ENCODE data around the gene LGI4.

Gene LGI4

GRCh38 chr19:35134601-35135242 is at the start of gene LGI4:
TSS of gene LGI4 (minus strand) at chr19:35135059. CDS start at chr19:35134680, 379 bp downstream.
- DNase-seq (ENCODE audit: low read depth): no peak

GRCh38 chr19:35184267-35184666 is 49.4 kb upstream of the LGI4 start:
- DNase-seq (ENCODE audit: low read depth): no peak

- no peak for DNase-seq (ENCODE audit: low read depth)
These were observed 46.5 kb upstream of the LGI4 start for GRCh38 chr19:35181387-35181786.

GRCh38 chr19:35179830-35180229 is 45.0 kb upstream of the LGI4 start:
- no peak for DNase-seq (ENCODE audit: low read depth)

GRCh38 chr19:35178701-35179100 is 43.8 kb upstream of the LGI4 start:
- DNase-seq (ENCODE audit: low read depth): no peak

- DNase-seq (ENCODE audit: low read depth): no peak
These were observed 42.8 kb upstream of the LGI4 start for GRCh38 chr19:35177377-35178274.

- no peak for DNase-seq (ENCODE audit: low read depth)
These were observed 41.3 kb upstream of the LGI4 start for GRCh38 chr19:35176181-35176570.

GRCh38 chr19:35174226-35174625 is 39.4 kb upstream of the LGI4 start:
- no peak for DNase-seq (ENCODE audit: low read depth)

GRCh38 chr19:35171730-35172129 is 36.9 kb upstream of the LGI4 start:
- no peak for DNase-seq (ENCODE audit: low read depth)

- no peak for DNase-seq (ENCODE audit: low read depth)
These were observed 35.7 kb upstream of the LGI4 start for GRCh38 chr19:35170359-35171061.

GRCh38 chr19:35169221-35169995 is 34.5 kb upstream of the LGI4 start:
- DNase-seq (ENCODE audit: low read depth): no peak

- DNase-seq (ENCODE audit: low read depth): no peak
These were observed 33.3 kb upstream of the LGI4 start for GRCh38 chr19:35168196-35168595.

- DNase-seq (ENCODE audit: low read depth): no peak
These were observed 32.6 kb upstream of the LGI4 start for GRCh38 chr19:35167251-35168119.

GRCh38 chr19:35166100-35167063 is 31.5 kb upstream of the LGI4 start:
- no peak for DNase-seq (ENCODE audit: low read depth)

GRCh38 chr19:35165200-35166058 is 30.6 kb upstream of the LGI4 start:
- DNase-seq (ENCODE audit: low read depth): no peak

- DNase-seq (ENCODE audit: low read depth): no peak
These were observed 29.6 kb upstream of the LGI4 start for GRCh38 chr19:35164418-35164817.

- DNase-seq (ENCODE audit: low read depth): no peak
These were observed 27.8 kb upstream of the LGI4 start for GRCh38 chr19:35162471-35163326.

GRCh38 chr19:35161434-35161743 is 26.5 kb upstream of the LGI4 start:
- no peak for DNase-seq (ENCODE audit: low read depth)
